ENCODE measurements around the gene TACC2.

TACC2 gene

DNA sequence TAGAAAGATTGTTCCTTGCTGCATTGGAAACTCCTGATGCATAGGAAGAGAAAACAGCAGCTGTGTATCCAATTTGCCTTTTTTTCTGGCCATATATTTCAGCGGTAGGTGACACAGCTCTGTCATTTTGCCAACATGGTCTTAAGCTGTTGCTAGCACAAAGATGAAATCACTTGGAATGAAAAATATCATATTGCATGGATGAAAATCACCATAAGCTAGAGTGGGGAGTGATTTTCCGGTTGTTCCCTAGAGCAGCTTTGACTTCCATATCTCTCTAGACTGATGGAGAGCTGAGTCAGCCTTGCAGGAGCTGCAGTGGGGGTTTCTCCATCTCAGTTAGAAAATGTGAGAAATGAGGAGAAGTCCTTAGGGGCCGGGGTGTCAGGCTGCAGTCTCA, 243.8 kb downstream of the TACC2 start:
- no peak for DNase-seq

DNA sequence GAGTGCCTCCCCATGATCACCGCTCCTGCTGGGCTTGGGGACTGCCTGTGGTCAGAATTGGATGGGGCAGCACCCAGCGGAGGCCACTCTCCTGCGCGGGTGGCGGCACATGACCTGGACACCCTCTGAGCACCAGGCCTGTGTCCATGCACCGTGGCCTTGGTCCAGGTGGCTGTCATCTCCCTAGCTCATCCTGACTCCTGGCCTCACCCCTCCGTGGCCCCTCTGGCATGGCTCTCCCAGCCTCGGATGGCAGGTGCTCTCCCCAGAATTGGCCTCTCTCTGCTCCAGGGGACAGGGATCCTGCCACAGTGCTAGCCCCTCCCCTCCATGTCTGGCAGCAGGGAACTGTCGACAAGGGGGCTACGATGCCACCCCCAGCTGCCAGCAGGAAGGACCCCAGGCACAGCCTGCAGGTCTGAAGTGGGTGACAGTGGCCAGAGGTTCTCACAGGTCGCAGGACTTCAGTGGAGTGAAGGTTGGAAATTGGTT, 244.9 kb downstream of the TACC2 start:
- DNase-seq: no peak

DNA sequence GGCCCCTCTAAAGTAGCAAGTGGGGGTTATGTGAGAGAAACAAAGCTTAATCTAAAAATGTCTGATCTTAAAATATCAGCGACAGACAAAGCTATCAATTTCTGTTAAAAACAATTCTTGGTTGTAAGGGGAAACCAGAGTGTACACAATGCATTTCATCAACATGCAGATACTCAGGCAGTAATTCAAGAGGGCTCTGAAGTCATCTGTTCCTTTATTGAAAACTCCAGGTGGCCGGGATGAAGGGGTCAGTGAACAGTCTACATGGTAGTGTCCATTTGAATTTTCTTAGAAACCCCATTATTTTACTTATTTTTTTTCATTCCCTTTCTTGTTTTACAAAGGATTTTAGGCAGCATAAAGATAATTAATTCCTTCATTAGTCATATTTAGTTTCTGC, 245.5 kb downstream of the TACC2 start:
- no peak for DNase-seq

DNA sequence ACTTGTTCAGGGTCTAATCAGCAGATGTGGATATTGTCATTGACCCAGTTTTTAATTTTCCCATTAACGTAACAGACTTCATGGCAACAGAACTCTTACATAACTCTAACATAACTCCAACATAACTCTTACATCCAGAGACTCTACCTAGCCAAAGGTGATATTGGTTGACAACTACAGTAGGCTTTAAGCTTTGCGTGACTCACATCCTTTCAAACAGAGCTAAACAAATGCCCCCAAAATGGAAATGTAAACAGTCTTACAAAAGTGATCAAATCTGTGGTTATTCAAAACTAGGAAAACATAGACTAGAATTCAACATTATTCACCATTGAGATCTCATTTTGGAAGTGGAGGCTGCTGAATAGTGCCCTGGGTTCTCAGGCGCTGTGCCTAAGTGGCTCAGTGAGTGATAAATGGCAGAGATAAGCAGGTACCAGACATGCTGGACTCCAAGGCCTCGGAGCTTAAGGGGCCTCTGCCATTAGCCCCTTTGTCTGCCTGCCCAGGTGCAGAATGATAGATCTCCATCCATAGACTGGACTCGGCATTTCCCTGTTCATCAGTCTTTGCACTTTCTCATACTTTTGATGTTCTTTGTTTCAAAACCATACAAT, 247.8 kb downstream of the TACC2 start:
- no peak for DNase-seq

DNA sequence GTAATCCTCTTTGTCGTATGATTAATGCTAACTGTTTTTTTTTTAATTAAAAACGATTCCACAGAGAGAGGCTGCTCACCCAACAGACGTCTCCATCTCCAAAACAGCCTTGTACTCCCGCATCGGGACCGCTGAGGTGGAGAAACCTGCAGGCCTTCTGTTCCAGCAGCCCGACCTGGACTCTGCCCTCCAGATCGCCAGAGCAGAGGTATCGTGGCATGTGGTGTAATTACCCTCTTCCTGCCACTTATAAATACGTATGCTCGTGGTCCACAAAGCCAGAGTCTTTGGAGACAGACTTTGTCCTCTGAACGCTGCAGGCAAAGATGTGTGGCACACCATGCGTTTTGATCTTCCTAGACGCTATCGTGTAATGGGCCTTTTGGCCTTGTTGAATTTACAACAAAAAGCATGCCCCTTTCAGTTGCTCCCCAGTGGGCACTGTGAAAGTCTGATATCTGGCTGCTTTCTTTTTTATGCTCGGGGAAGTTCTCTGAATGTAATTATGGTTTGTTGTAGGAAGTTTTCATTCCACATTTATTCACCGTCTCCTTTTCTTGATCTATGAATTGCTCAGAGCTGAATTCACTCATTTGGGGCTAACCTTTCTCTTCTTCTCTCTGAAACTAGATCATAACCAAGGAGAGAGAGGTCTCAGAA, 248.5 kb downstream of the TACC2 start:
- no peak for DNase-seq

DNA sequence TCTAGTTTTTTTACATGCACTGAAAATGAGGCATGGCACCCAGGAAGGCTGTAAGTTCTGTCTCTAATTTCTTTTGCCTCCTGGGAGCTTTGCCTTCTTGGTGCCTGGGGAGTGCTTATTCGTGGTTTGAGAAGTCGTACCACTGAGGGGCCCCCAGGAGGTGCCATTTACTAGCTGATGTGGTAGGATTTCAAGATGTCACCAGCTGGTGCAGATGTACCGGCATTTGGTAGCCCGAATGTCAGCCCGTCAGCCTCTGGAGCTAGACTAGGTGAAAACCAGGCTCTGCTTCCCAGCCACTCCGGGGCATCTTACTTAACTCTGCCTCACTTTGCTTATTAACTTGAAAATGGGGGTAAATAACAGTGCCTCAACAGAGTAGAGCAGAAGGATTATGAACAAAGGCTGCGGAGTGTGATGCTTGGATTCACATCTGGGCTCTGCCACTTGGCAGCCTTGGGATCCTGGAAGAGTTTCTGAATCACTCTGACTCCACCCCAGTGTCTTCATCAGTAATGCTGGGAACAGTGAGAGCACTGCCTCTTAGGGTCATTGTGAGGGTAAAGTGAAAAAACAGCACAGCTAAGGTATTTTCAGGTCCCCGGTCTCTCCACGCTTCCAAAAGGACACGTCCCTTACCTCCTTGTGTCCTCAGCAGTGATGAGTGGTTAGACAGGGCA, 250.8 kb downstream of the TACC2 start:
- DNase-seq: no peak

DNA sequence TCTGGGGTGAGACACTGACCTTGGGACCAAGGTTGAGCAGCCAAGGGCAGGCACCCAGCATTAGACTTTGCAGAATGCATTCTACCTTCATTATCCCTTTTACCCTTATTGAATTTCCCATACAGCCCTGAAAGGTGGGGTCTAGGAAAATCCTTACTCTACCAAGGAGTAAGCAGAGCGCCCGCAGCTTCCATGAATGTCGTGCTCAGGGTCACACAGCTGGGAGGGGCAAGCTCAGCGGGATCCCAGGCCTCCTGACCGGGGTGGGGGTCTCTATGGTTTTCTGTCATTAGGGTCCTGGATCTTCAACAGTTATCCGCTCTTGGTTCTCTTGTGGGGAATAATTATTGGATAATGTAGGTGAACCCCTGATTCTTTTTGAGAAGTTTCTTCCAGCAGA, 251.4 kb downstream of the TACC2 start:
- DNase-seq: no peak

DNA sequence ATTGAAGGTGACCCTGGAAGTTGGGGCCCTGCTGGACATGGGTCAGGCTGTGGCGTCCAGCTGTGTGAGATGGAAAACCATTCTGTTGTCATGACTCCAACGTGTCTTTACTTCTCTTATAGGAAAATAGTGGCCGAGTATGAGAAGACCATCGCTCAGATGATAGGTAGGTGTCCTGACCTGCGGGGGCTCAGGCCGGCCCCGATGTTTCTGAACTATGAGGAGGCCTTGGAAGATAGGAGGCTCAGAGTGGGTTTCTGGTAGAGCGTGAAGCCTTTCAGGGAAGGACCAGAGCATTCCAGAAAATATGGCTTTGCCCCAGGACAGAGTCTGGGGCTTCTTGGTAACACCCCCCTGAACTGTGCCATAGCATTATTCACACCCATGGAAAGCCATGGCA, 252.9 kb downstream of the TACC2 start:
- DNase-seq: no peak

DNA sequence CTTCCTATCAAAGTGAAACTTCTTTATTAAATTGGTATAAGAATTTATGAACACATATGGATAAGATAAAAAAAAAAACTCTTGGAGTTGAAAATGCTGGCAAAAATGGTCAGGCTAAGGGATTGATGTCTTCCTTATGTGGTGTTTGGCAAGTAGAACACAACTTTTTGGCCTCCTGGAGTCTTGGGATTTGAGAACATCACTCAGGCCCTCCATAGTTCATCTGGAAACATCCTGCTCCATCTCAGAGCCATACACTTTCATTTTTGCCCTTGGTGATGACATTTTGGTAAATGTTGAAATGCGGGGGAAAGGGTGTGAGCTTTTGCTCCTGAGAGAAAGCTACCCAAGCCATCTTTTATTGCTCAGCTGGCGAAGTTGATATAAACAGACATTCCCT, 254.6 kb downstream of the TACC2 start:
- no peak for DNase-seq

DNA sequence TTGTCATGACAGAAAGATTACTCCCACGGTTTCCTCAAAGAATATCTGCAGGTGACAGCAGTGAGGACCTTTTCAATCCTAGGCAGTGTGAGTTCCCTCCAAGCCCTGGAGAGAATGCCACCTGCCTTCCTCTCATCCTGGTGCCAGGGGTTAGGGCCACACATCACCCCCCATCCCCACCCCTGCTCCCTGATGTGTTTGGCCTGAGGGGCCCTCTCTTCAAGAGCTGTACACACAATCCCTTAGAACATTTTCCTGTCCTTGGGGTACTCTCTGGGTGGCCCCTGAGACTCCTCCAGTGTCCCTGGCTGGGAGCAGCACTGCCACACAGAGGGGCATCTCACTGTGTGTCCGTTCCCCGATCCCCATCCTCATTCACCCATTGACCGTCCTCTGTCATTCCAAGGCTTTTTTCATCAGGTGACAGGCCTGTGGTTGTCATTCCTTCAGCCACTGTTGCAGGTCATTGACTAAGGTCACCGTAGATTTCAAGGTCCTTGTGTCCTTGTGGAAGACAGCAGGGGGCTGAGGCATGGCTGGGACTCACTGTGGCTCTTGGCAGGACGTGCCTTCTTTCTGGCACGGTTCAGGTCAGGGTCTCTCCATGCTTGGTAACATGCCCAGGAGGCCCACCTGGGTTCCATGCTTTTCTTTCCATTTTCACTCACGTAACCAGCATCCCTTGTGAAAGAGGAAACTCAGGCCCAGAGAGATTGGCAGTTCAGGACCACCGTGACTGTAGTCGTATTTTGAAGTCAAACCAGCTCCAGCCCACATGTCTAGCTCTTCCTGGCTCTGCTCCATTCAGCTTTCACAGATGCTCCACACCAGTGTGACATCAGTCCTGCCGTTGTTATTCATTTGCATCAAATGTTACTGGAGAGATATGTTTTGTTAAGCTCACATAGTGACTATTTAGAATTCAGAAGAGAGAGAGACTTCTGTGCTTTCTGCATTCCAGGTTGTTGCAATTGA, 255.3 kb downstream of the TACC2 start:
- DNase-seq: no peak

DNA sequence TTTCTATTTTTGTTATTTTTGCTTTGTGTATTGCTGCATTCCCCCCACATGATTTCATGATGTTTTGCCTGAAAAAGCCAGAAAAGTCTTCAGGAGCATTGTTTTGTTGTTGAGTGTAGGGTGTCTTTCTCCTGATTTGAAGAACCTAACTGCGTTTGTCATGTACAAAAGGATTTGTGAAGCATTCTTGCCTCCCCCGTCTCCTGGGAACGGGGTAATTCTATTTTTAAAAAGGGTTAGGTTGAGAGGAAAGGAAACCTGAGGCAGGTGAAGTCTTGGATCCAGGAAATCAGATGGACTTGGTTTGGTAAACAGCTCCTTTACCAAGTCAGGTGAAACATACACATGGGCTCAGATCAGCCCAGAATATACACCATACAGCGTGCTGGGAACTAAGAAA, 256.2 kb downstream of the TACC2 start:
- DNase-seq: no peak

DNA sequence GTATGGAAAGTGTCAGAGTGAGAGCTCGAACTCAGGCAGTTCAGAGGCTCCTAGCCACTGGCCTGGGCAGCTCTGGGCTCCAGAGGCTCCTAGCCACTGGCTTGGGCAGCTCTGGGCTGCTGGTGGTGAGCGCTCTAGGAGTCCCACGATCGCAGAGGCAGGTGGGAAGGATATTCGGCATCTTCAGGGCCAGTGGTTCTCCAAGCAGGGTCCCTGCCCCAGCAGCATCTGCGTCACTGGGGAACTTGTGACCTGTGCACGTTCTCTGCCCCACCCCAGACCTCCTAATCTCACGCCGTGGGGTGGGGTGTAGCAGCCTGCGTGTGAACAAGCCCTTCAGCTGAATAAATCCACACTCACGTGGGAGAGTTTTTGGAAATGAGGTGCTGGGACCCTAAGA, 256.9 kb downstream of the TACC2 start:
- DNase-seq: no peak

DNA sequence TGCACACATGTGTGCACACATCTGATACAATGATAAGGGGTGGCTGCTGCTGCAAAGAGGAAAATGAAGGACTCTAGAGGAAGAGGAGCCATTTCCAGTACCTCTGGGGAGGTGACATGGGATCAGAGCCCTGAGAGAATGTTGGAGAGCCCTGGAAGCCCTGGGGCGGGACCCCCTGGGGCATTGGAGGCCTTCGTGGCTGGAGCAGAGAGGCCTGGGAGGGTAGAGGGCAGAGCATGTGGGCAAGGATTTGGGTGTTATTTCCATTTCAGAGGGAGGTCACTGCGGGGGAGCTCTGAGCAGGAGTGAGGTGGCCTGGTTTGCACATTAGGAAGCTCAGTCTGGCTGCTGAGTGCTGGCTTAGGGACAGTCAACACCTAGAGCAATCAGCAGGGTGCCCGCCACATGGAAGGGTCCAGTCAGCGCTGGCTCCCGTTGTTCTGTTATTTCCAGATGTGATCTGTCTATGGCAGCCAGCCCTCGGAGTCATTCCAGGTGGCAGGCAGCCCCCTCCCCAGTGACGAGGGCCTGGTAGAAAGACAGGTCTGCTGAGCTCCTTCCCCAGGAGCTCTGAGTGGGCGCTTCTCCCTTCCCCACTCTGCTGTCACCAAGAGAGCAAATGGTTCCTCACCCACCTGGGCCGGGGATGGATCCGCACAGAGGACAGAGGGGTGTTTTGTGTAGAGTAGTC, 258.0 kb downstream of the TACC2 start:
- DNase-seq: no peak

DNA sequence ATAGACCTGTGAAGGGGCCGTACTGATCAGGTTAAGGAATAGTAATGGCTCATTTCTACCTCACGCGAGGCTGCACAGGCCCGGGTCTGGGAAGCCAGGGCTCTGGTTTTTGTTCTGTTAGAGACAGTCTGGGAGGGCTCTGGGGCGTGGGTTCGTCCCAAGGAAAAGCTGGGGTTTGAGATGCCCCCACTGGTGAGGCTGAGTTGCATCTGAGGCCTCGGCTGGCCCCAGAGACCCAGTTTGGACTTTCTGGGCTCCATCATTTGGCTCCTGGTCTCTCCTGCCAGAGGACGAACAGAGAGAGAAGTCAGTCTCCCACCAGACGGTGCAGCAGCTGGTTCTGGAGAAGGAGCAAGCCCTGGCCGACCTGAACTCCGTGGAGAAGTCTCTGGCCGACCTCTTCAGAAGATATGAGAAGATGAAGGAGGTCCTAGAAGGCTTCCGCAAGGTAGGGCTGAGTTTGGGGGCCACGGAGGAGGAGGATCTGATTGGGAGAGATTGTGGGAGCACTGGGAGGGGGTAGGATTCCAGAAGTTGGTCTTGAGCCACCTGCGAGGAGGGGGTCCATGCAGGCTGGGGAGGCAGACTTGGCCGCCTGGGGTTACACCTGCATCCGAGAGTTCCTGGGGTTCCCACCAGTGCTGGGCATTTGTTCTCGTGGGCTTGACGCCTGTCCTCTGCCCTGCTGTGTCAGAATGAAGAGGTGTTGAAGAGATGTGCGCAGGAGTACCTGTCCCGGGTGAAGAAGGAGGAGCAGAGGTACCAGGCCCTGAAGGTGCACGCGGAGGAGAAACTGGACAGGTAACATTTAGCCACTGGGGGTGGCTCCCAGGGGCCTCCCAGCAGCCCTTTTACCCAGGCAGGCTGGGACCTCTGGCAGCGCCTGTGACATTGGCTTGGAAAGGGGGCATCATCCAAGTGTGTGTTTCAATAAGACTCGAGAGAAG, 259.7 kb downstream of the TACC2 start:
- no peak for DNase-seq

DNA sequence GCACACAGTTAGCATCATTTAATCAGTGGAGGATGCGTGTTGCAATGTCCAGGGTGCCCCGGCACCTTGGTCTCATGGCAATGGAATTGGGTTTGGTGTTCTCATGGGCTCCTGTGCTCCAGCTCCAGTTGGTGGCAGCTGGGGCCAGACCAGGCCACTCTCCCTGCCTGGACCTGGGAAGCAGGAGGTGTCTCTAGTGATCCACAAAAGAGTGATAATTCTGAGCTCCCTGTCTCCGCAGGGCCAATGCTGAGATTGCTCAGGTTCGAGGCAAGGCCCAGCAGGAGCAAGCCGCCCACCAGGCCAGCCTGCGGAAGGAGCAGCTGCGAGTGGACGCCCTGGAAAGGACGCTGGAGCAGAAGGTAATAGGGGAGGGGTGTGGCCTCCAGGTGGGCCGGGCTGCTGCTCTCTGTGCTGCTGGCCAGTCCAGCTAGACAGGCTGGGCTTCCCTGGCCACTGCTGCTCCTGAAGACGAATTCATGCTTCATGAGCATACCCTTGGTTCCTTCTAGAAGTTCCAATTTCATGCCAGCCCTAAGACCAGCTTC, 260.4 kb downstream of the TACC2 start:
- DNase-seq: no peak

DNA sequence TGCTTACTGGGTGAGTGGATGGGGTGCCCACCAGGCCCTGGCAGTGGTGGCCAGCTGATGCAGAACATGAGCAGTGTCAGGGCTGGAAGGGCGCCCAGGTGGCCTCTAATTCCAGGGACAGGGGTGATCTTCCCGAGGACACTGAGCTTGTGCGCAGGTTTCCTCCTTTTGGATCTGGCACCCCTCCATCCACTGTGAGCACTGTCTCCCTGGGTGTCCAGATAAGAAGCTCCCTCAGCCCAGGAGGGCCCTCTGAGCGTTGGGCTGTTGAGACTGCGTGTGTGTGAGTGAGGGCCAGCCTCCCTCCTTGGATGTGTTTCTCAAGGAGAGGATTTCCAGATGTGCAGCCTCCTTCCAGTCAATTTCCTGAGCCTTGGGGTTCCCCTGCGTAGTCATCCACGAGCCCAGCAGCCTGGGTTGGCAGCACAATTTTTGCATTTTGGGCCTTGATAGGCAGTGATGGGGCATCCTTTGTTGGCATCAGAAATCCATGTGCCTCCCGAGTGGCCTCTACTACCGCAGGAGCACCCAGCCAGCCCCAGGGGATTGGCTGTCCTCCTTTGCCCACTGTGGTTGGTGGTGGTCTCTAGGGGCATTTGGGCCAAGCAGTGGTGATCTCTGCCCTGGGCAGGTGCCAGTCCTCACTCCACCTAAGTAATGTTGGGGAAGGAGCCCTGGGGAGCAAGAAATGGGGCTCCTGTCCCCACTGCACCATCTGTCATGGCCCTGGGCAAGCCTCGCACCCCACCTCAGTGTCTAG, 261.2 kb downstream of the TACC2 start:
- DNase-seq: no peak

DNA sequence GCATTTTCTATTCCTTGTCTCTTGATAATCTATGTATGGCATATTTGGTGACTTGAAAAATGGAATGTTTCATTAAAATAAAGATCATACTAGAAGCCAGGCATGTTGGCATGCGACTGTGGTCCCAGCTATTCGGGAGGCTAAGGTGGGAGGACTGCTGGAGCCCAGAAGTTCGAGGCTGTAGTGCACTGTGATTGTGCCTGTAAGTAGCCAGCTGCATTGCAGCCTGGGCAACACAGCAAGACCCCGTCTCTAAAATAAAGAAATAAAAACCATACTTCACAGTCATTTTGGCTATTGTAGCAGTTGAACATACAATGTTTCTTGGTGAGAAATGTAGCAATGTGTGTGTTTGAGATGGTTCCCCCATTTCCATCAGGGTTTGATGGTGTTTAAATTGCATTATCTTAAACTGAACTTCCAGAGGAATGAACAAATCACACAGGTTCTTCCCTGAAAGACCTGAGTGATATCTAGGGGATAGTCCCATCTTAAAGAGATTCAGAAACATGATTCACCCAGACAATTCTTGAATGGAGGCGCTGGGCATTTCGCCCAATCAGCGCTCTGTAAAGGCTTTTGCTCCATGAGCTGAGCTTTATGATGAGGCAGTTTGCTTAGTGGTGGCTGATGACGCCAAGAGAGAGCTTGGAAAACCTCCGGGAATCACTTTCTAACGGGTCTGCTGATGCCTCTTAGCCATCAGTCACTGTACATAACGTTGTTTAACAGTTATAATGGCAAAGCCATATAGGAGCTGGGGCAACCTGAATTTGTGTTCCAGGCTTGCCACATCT, 262.7 kb downstream of the TACC2 start:
- DNase-seq: no peak

DNA sequence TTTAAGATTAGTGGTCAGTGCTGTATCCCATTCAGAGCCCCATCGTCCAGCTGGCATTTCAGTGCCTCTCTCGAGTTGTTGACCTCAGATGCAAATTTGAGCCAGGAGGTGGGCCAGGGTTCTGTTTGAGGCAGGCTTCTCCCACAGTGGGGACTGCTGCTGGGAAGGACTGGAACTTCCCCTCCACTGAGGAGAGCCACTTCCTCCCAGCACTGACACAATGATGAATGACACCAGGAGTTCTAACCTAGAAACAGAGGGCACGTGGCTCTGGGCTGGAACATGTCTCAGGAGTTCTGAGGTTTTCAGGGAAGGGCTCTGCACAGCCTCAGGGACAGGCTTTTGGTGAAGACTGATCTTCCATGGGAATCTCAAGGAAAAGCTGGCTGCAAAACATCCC, 263.8 kb downstream of the TACC2 start:
- no peak for DNase-seq

DNA sequence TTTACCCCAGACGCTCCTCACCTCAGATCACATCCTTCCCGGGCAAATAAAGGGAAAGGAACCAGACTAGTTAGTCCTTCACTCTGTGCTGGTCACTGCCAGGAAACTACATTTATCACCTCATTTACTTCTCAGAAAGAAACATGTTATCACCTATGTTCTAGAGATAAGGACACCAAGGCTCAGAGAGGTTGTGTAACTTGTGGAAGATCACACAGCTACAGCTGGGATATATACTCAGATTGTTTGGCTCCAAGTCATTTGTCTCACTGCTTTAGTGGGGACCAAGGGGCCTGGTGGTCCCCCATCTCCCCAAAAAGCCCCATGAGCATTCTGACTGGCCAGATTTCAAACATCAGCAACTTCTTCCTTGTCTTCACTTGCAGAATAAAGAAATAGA, 264.6 kb downstream of the TACC2 start:
- DNase-seq: no peak
